ENCODE data around the gene PHLPP2. TPM values are rescaled to one million over a fixed set of nuclear protein-coding genes. Genes with fewer than 3 reads are reported as not detected.

The PHLPP2 gene
- polyA plus RNA-seq, result 1 to 10 TPM; 1.1 to 3.5 (median 1.6) TPM

DNA sequence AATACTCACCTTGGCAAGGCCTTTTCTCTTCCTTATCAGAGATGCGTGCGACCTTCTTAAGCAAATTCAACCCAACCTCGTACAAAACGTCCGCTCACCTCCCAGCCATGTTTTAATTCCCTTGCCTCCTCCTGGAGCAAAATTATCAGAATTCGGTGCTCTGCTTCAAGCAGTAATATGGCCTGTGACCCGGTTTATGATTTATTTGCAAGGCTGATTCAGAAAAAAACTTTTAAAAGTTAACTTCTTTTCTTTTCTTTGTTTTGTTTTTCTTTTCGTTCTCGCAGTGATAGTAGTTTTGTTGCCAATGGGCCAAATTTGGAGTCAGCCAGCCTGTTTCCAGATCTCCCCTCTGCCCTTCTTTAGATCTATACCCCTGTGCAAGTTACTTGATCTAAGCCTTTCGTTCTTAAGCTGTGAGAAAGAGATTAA is at the start of gene PHLPP2:
PHLPP2 (minus strand) TSS at position 382 of the 432 bp plus-strand sequence. CDS start 9,906 bp downstream, outside the sequence.
- 10 to 30% (median 20%) methylated on average over 10 of the region's 10 CpGs for WGBS, 3 donors
- no peak within 1 kb of the TSS for H3K27ac ChIP-seq (ENCODE audit: low read depth, low read length)

- no peak overlapping the region for H3K27ac ChIP-seq (ENCODE audit: low read depth, low read length)
Measured at GRCh38 chr16:71771571-71771970, 47.1 kb upstream of the PHLPP2 start.

GRCh38 chr16:71769222-71769621 is 44.7 kb upstream of the PHLPP2 start:
- 90 to 100% (median 91%) methylated on average over 1 of the region's 1 CpG for WGBS, 3 donors

GRCh38 chr16:71767060-71767900 is 42.8 kb upstream of the PHLPP2 start:
- peak overlapping the region; percentile 19 for H3K27ac ChIP-seq (ENCODE audit: low read depth, low read length)
- 76 to 89% (median 83%) methylated on average over 3 of the region's 3 CpGs for WGBS, 3 donors

More at GRCh38 chr16:71769222-71769621, 44.7 kb upstream of the PHLPP2 start:
- no peak overlapping the region for H3K27ac ChIP-seq (ENCODE audit: low read depth, low read length)

DNA sequence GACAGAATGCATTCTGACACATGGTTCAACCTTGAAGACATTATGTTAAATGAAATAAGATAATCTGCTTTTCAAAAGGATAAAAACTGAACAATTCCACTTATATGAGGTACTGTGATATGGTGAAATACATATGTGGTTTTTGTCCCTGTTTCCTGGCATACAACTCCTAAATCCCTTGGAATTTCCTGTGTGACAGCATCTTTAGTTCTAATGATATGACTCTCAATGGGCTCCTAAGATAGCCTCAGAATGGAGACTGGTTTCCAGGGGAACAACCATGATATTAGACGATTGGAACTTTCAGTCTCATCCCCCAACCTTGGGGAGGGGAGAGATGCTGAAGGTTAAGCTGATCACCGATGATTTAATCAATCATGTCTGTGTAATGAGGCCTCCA is 37.7 kb upstream of the PHLPP2 start:
- H3K27ac ChIP-seq (ENCODE audit: low read depth, low read length), result no peak overlapping the region
- WGBS, 3 donors, result 81 to 91% (median 88%) methylated on average over 2 of the region's 2 CpGs

GRCh38 chr16:71761097-71761496 is 36.6 kb upstream of the PHLPP2 start:
- no peak overlapping the region for H3K27ac ChIP-seq (ENCODE audit: low read depth, low read length)
- WGBS, 3 donors, result 98 to 100% (median 99%) methylated on average over 2 of the region's 2 CpGs

GRCh38 chr16:71758293-71758760 is 33.8 kb upstream of the PHLPP2 start:
- no peak overlapping the region for H3K27ac ChIP-seq (ENCODE audit: low read depth, low read length)
- WGBS, 3 donors, result 50 to 94% (median 90%) methylated on average over 5 of the region's 5 CpGs

GRCh38 chr16:71754652-71755051 is 30.2 kb upstream of the PHLPP2 start:
- WGBS, 3 donors, result 82 to 90% (median 90%) methylated on average over 2 of the region's 2 CpGs
- H3K27ac ChIP-seq (ENCODE audit: low read depth, low read length), result no peak overlapping the region

DNA sequence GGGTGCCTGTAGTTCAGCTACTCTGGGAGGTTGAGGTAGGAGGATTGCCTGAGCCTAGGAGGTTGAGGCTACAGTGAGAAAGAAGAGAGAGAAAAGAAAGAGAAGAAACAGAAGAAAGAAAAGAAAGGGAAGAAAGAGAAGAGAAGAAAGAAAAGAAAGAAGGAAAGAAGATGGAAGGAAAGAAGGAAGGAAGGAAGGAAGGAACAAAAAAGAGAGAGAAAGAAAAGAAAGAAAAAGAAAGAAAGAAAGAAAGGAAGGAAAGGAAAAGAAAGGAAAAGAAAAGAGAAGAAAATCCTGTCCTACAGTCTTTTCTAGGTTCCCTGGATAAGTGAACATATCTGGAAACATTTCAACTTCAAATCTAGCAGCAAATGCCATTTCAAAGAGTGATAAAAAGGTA is 29.6 kb upstream of the PHLPP2 start:
- no peak overlapping the region for H3K27ac ChIP-seq (ENCODE audit: low read depth, low read length)

DNA sequence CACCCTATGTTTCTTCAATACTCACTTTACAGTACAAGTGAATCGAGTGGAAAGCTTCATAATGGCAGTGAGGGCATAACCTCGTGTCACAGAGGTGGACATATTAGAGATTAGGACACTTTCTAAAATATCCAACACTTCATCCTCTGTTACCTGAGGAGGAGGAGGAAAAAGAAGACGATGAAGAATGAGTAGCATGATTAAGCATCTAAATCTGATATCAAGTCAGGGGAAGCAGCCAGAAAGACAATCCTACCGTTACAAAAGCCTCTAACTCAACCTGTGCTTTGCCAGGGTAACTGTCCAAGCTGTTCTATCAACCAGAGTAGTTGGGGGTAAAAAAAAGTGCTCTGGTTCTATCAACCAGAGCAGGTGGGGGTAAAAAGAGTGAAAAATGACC is 23.7 kb upstream of the PHLPP2 start:
- H3K27ac ChIP-seq (ENCODE audit: low read depth, low read length), result no peak overlapping the region
- 78 to 88% (median 82%) methylated on average over 4 of the region's 4 CpGs for WGBS, 3 donors

DNA sequence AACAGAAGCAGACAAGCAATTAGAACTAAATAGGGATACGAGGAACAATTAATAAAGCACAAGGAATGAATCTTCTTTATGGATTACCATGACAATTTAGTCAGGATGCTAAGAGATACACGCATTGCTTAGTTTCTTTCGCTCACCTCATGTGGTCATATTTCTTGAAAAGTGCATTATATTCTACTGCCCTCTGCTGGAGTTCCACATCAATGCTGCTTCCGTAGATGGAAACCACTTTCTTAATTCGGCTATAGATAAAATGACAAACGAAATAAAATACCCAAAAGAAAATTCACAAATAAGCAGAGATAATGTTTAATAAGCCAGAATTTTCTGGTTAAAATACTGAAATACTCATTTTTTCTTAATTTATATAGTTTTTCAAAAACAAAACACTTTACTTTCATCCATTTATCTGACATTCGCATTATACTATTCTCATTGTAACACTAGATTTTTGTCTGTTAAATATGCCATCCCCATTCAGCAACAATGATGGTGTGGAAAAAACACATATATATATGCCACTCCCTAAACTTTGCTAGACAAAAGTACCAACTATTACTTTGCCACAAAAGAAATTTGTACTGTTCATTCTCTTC is 22.0 kb upstream of the PHLPP2 start:
- H3K27ac ChIP-seq (ENCODE audit: low read depth, low read length), result no peak overlapping the region
- WGBS, 3 donors, result 41 to 49% (median 48%) methylated on average over 7 of the region's 7 CpGs

- 90 to 94% (median 94%) methylated on average over 4 of the region's 4 CpGs for WGBS, 3 donors
- no peak overlapping the region for H3K27ac ChIP-seq (ENCODE audit: low read depth, low read length)
Measured at GRCh38 chr16:71738855-71739254, 14.4 kb upstream of the PHLPP2 start.

- no peak overlapping the region for H3K27ac ChIP-seq (ENCODE audit: low read depth, low read length)
- WGBS, 3 donors, result 98 to 99% (median 98%) methylated on average over 6 of the region's 6 CpGs
Measured at GRCh38 chr16:71737501-71737900, 13.0 kb upstream of the PHLPP2 start.

- WGBS, 3 donors, result 71 to 86% (median 85%) methylated on average over 5 of the region's 5 CpGs
- H3K27ac ChIP-seq (ENCODE audit: low read depth, low read length), result no peak overlapping the region
Measured at GRCh38 chr16:71734511-71734910, 10.0 kb upstream of the PHLPP2 start.

GRCh38 chr16:71732587-71732986 is 8.1 kb upstream of the PHLPP2 start:
- WGBS, 3 donors, result 75 to 84% (median 81%) methylated on average over 3 of the region's 3 CpGs
- H3K27ac ChIP-seq (ENCODE audit: low read depth, low read length), result no peak overlapping the region

DNA sequence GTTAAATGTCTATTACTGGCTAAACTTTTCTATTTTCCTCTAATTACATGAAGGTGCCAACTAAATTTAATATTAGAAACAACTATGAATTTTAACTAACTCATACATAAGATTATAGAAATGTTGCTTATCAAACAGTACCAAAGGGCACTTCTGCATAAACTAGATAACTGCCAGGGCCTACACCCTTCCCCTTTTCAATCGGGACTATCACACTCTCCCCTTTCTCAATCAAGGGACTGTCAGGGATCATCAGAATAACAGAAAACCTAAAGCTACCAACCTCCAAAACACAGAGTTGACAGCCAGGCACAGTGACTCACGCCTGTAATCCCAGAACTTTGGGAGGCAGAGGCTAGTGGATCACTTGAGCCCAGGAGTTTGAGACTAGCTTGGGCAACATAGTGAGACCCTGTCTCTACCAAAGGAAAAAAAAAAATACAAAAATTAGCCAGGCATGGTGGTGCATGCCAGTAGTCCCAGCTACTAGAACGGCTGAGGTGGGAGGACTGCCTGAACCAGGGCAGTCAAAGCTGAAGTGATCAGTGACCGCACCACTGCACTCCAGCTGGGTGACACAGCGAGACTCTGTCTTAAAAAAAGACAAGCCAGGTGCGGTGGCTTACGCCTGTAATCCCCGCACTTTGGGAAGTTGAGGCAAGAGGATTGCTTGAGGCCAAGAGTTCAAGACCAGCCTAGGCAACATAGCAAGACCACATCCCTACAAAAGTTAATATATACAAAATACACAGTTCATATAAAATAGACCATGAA is 3.2 kb upstream of the PHLPP2 start:
- WGBS, 3 donors, result 83 to 88% (median 86%) methylated on average over 8 of the region's 8 CpGs
- H3K27ac ChIP-seq (ENCODE audit: low read depth, low read length), result no peak overlapping the region

GRCh38 chr16:71726476-71727315 is 2.2 kb upstream of the PHLPP2 start:
- no peak overlapping the region for H3K27ac ChIP-seq (ENCODE audit: low read depth, low read length)
- WGBS, 3 donors, result 36 to 54% (median 49%) methylated on average over 4 of the region's 4 CpGs

Data from adipose tissue (tissue), 3 donors.